ENCODE results near the gene VIP.
A peak's percentile ranks its signal among the peaks of the same experiment; 100 is the strongest.
"Not testable (repeated sequence)": the region's sequence is repeated elsewhere in the genome, so short reads cannot be mapped to it uniquely, and the experiment has no call there.

VIP gene

DNA sequence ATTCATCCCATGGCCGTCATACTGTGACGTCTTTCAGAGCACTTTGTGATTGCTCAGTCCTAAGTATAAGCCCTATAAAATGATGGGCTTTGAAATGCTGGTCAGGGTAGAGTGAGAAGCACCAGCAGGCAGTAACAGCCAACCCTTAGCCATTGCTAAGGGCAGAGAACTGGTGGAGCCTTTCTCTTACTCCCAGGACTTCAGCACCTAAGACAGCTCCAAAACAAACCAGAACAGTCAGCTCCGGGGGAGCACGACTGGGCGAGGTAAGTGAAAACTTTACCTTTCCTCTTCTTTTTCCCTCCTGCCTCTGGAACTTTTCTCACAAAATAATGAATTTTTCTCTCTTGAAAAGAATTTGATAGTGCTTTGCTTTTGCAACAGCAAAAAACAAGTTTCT is at the start of gene VIP:
Gene VIP (plus strand): TSS at position 104 of the 400 bp plus-strand sequence. CDS start 1,381 bp downstream, outside the sequence.
- peak; percentile 37 for DNase-seq (ENCODE audit: low spot score)

DNA sequence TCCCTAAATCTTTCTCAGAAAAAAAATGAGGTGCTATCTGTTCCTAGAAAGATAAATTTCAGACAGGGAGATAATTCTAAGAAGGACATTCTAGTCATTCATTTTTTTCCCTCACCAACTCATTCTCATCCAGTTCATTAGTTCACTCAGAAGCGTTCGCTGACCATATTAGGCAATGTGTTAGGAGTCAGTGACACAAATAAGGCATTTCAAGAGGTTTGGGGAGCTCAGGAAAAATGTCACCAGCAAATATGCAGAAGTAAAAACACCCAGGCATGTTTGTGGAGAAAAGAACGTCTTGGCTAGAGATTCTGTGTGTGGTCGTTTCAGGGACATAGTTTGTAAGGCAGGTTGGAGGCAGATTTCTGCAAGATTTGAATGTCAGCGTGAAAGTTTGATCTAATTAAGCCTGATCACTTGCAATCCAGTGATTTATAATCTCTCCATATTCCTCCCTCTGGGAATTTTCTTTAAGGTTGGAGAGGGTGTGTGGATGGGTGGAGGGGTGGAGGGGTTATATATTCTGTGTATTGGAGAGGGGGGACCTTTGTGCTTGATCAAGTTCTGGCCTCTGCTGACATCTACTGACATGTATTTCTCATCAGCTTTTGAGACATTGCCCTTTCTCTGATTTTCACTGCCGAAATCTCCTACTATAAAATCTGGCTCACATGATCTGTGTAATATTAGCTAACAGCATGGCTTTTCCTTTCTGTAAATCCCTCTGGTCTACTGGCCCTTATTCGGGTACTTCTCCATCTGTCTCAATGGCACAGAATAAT is 49.3 kb upstream of the VIP start:
- no peak for DNase-seq (ENCODE audit: low spot score)

DNA sequence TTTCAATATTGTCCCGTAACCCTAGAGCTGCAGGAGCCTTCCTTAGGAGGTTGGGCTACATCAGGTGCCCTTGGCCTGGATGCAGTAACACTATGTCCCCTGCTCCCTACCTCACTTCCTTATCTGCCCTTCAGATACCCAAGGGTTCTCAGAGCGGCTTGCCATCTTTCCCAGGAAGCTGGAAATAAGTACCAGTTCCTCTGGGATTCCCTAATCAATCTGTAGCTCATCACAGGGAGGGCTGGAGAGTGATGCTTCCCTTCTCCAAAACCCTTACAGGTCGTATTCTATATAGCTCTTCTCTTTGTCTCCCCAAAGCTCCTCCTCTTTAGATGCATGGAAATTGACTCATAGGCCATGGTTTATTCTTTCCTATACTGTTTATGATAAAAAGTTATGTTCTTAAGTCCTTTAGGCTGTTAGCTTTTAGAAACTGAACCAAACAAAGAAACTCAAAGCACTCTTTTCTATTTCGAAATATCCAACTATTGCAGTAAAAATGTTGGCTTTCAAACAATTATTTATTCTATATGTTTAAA is 48.7 kb upstream of the VIP start:
- no peak for DNase-seq (ENCODE audit: low spot score)

DNA sequence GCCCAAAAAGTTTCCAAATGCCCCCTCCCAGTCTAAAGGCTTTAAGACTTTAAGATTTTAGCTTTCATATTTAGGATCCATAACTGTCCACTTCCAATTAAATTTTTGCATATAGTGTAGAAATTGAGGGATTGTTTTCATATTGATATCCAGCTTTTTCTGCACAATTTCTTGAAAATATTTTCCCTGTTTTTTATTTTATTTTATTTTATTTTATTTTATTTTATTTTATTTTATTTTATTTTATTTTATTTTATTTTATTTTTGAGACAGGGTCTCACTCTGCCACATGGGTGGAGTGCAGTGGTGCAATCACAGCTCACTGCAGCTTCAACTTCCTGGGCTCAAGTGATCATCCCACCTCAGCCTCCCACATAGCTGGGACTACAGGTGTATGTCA is 46.8 kb upstream of the VIP start:
- DNase-seq (ENCODE audit: low spot score), result not testable (repeated sequence)

DNA sequence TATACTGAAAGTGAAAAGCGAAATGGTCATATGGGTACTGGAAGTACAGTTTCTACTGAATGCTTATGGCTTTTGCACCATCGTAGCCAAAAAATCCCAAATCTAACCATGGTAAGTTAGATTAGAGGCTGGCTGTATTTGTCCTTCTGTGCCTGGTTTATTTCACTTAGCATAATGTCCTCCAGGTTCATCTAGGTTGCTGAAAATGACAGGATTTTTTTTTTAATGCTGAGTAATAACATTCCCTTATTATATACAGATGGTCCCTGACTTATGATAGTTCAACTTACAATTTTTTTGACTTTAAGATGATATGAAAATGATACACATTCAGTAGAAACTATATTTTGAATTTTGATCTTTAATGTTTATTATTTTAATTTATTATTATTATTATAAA is 45.3 kb upstream of the VIP start:
- DNase-seq (ENCODE audit: low spot score), result no peak

DNA sequence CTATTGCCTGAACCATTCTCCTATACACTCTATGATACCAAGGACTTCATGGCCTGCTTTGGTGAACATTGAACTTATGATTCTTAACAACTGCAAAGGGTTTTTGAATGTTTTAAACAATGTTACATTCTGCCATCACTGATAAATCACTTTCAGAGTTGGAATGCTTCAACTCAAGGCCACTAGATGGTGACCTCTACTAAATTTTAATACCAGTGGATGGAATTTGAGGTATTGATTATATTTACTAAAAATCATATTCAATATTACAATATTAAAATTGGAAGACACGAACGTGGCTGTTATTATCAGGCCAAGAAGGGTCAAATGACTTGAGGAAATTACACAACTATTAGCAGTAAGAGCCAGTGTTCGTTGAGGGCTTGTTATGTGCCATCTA is 34.3 kb upstream of the VIP start:
- no peak for DNase-seq (ENCODE audit: low spot score)

DNA sequence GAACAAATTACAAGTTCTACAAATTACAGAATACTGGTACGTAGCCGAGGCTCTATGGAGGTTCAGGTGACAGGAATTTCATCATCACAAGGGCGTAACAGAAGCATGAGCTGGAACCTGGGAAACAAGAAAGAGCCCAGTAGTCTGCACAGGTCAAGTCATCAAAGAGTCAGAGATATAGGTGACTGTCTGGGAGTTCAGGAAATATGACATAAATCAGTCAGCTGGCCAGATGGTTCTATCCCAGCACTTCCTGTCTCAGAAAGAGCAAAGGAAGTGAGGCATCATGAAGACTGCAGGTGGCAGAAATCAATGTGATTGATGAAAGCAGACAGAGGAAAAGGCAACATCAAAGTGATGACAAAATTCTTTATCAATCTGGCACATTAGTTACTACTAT is 29.6 kb upstream of the VIP start:
- DNase-seq (ENCODE audit: low spot score), result peak; percentile 85

DNA sequence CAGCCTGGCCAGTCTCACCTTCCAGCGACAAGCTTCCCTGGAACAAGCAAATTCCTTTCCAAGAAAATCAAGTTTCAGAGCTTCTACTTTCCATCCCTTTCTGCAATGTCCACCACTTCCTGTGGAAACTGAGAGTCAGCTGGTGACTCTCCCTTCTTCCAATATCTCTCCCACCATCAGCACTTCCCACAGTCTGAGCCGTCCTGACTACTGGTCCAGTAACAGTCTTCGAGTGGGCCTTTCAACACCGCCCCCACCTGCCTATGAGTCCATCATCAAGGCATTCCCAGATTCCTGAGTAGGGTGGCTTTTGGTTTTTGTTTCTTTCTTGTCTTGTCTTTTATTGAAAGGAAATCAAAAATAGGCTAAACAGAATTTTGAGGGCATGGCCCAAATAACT is 28.6 kb upstream of the VIP start:
- peak; percentile 12 for DNase-seq (ENCODE audit: low spot score)

DNA sequence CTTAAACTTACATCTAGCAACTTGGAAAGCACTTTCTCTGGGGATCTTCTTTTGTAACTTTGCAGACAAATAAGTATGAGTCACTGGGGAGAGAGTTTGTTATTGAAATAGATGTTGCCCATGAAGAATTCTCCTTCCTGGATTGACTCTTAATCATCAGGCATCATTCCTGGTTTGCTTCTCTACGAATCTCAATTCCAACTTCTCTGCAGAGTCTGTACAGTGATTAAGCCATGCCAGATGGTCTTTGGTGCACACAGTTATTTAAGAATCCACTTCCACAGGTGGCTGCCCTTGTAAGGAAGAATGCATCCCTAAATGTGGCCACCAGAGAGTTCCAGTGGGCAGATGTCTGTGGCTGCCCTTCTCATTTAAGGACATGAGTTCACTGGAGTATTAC is 27.2 kb upstream of the VIP start:
- DNase-seq (ENCODE audit: low spot score), result peak; percentile 78

DNA sequence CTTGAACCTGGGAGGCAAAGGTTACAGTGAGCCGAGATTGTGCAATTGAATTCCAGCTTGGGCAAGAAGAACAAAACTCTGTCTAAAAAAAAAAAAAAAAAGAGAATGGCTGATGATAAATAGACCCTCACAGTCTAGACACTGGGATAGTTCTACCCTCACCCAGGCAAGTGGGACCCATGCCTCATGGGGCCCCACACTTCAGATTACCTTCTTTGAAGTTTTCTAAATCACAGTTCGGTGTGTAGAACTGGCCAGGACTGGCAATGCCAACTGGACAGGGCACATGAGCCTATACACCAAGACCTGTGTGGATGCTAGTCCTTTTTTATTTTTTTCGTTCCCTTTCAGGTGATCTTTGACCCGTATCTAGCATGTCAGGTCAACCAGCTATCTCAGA is 24.3 kb upstream of the VIP start:
- DNase-seq (ENCODE audit: low spot score), result no peak

DNA sequence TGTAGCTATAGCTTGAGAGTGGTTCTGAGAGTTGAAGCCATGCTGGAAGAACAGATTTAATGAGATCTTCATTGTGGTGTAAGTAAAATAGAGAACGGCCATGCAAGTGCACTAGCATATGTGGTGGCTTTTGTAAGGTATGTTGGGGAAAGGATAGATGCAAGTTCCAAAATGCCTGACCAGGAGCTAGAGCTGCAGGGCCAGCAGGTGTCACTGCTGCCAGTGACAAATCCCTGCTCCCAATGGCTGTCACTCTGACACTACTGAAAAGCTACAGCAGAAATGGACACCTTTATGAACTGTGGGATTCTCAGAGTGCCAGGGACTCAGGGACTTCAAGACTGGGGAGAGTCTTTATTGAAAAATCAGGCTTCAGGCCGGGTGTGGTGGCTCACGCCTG is 23.1 kb upstream of the VIP start:
- DNase-seq (ENCODE audit: low spot score), result no peak

DNA sequence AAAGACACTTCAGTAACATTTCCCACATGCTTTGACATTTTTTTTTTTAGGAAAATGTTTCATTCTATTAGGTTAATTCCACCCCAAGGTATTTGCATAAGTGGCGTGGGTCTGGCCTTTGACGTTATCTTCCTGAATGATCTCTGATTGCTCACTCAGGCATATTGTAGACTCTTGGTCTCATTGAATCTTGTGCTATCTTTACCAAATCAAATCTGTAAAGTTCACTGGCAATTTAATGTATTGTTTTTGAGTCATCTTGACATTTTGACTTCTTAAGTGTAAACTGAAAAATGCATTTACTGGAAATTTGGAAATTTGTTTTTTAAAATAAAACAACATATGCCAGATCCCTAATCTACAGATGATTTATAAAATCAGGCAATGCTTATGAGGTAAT is 16.0 kb upstream of the VIP start:
- DNase-seq (ENCODE audit: low spot score), result no peak

DNA sequence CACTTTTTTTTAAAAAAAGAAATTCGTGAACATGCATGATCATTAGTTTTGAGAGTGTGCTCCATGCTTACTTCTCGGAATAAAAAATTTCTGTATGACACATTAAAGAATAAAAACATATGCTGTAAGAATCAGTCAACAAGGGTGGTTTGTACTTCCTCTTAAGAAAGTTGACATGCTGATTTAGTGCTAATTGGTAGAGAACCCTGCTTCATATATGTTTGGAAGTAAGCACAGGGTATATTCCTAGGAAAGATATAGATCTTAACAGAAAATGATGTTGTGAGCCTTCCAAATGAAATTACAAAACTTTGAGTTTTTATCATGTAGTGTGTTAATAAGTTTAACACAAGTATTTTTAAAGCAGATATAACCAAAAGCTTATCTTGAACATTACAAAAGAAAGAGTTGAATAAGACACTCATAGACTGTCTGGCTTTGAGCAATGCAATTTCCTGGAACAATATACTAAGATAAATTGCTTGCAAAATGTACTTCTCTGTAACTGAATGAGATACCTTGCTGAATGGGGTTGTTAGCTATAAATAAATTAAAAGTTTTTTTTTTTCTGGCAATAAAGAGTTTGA is 13.8 kb upstream of the VIP start:
- no peak for DNase-seq (ENCODE audit: low spot score)

DNA sequence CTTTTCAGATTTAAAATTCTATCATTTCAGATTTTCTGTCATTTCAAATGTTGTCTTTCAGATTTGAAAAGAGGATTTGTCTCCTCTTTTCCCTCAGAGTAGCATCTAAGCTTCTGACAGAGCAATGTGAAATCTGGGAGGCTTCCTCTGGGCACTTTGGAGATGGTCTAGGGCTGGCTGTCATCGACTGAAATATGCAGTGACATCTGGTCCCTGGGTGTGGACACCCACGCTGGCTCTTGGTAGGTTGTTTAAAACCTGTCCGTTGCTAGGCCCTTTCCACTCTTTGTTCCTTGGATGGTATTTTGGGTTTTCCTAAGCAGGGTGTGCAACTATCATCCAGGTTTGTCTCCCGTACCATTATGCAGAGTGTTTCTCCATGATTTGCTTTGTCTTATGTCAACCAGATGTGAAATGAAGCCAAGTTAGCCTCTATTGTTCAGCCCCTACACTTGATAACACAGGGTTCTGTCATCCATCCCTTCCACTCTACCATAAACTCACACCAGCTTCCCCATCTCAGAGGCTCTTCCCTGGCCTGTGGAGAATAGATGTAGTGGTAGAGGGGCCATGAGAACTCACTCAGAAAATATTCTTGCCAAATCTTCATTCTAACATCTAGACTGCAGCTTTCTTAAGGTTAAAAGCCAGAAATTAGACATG is 5.0 kb upstream of the VIP start:
- no peak for DNase-seq (ENCODE audit: low spot score)

DNA sequence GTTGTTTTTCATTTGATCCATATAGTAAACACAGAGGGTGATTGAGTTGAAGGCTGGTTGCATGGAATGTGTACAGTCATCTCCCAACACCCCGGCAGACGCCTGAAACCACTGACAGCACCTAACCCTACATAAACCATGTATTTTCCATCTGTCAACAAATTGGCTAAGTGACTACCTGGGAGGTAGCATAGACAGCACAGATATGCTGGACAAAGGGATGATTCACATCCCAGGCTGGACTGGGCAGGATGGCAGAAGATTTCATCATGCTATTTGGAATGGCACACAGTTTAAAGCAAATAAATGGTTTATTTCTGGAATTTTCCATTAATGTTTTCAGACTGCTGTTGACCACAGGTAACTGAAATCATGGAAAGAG is 4.4 kb upstream of the VIP start:
- peak; percentile 90 for DNase-seq (ENCODE audit: low spot score)

DNA sequence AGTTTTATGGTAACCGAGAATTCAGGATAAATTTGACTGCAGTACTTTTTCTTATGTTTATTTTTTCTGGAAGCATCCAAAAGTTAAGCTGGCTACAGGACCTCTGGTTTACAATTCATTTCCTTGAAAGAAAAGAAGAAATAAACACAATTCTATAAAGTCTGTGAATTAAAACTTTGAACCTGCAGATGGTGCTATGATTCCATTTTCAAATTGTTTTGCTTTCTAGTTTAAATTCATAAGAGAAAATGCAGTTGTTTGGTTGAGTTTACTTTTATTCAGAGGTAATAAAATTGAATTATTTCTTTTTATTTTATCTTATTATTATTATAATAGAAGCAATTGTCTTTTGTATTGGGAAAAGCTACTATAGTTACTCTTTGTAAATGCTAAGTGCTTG is 1.8 kb upstream of the VIP start:
- peak; percentile 12 for DNase-seq (ENCODE audit: low spot score)

DNA sequence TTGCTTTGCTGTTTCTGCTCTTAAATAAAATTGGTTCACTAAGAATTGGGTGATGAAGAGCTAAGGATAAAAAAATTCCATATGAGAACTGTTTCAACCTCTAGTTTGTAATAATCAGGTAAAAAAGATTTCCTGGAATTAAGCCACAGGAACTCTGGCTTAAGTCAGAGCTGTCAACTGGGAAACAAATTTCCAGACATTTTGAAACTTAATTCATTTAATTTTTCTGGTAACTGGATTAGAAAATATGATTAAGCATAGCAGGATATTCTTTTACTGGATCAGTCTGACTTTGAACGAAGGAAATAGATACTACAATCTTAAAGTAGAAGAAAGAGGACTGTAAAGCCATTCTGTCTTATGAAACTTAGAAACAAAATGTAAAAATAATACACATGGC is 1.3 kb upstream of the VIP start:
- DNase-seq (ENCODE audit: low spot score), result no peak

DNA sequence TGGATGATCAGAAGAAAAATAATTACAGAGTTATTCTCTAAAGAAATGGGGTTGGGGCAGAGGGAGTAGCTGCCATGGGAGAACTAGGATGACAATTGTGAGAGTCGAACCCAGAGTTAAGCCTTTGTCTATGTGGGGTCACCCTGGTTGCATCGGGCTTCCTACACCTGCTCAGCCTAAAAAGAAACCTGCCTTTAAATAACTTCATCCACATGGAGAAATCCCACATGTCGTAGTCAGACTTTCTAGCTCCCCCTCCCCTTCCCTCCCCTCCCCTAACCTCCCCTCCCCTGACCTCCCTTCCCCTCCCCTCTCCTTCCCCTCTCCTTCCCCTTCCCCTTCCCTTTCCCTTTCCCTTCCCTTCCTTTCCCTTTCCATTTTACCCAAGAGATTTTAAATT is 14.7 kb downstream of the VIP start:
- DNase-seq (ENCODE audit: low spot score), result no peak

DNA sequence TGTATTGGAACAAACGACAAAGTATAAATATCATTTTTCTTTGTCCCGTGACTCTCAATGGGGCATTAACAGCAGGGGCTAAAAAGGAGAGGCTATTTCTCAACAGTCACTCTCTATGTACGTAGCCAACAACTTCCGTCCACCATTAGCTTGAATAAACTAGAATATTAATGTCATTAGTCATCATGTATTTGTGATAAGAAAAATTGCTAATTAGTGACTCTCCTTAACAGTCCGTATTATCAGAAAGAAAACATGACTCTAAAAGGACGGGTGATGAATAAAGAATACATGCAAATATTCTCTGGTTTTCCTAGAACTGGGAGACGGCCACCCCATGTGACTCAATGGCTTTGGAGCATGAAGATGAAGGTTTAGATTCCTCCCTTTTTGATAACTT is 18.6 kb downstream of the VIP start:
- no peak for DNase-seq (ENCODE audit: low spot score)

DNA sequence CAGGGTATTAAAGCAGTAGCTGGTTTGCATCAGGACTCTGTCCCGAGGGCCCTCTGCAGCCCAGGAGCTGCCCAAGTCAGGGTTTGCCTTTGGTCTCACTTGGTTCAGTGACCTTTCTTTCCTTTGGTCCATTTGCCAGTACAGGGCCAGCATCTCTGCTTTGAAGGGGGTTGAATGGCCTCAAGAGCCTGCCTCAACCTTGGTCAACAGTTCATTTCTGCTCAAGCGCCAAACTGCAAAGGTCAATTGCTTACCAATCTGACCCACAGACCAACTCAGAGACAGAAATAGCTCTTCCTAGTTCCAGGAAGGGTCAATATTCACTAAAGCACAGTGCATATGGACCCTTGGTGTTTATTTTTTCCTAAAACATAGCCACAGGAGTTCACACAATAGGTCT is 19.4 kb downstream of the VIP start:
- DNase-seq (ENCODE audit: low spot score), result no peak

DNA sequence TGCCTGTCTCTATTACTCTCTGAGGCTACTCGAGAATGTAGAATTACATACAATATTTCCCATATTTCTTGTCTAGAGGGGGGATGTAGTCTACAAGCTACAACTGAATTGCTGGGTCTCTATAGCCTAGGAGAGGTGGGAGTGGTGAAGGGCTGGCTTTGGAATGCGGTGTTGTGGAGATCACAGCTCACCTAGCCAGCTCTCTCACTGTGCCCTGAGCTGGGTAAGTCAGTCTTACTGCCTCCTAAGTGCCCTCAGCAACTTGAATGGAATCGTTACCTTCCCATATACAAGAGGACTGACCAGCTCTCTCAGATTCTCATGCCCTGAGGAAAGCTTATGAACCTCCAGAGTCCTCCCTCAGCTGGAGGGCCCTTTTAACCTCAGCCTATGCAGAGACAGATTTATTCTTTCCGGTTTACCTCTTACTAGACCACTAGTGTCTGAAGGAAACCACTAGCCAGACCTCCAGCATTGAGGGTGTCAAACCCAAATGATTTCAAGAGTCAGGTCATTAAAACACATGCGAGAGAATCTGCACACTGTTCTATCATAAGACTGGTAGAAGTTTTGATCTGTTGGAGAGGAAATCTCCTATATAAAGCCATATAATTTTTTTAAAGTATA is 20.6 kb downstream of the VIP start:
- no peak for DNase-seq (ENCODE audit: low spot score)

DNA sequence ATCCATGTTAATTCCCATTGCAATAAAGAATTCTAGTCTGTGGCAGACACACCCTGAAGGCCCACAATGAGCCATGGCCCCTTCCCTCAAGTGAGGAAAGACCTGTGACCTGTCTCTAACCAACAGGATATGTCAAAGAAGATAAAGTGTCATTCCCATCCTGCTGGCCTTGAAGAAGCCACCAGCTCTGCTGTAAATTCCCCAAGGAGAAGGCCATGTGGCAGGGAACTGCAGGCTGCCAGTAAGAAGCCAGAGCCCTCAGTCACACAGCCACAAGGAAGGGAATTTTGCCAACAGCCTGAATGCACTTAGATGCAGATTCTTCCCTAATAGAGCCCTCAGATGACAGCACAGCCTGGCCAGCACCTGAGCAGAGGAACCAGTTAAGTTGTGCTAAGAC is 24.8 kb downstream of the VIP start:
- DNase-seq (ENCODE audit: low spot score), result no peak

DNA sequence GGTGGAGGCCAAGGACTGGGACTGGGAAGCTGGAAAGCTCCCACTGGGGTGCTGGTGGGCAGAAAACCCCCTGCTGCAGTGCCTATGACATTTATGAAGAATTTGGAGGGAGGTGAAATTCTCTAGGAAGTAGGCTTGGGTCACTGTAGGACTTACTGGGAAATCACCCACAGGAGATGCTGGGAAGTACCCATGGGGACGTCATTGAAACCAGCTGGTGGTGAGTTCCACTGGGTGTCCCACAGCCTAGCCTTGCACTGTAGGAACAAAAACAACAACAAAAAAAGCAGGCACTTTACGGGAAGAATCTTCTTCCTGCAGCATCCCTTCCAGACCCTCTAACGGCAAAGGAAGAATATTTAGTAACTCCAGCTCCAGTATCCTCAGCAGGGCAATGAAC is 26.2 kb downstream of the VIP start:
- DNase-seq (ENCODE audit: low spot score), result no peak
